HG03159 (cell line): ENCODE measurements around the gene UBL3.

Experiments
- ATAC-seq: cut with Tn5 transposase; IDR thresholded peaks from one replicate; pipeline ENCODE4 v1.9.1; 2021; ENCODE audit warnings: mild to moderate bottlenecking, moderate library complexity; ENCODE audit not compliant: unreplicated experiment

The UBL3 gene

DNA sequence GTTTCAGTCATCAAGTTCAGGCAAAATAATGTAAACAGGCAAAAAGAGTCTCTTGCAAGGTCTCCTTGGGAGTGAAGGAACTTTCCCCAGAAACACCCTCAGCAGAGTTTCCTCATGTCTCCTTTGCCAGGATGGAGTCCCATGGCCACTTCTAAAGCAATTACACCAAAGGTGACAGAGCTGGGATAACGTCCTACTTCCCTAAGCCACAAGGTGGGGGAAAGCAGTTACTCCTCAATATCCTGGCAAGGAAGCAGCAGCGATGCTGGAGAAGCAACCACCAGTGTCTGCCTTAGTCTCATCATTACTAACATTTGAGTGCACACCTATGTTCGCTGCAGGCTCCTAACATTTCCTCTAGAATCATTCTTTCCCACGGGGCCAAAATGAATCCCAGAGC is 88.6 kb downstream of the UBL3 start:
- no peak for ATAC-seq

DNA sequence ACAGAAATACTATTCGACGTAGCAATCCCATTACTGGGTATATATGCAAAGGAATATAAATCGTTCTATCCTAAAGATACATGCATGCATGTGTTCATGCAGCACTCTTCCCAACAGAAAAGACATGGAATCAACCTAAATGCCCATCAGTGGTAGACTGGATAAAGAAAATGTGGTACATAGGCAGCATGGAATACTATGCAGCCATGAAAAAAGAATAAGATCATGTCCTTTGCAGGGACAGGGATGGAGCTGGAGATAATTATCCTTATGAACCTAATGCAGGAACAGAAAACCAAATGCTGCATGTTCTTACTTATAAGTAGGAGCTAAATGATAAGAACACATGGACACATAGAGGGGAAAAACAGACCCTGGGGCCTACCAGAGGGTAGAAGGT is 89.3 kb downstream of the UBL3 start:
- no peak for ATAC-seq

GRCh38 chr13:29760544-29760943 is 89.9 kb downstream of the UBL3 start:
- ATAC-seq = no peak

- ATAC-seq = peak; percentile 93
These were observed 91.8 kb downstream of the UBL3 start for GRCh38 chr13:29758531-29759114.

DNA sequence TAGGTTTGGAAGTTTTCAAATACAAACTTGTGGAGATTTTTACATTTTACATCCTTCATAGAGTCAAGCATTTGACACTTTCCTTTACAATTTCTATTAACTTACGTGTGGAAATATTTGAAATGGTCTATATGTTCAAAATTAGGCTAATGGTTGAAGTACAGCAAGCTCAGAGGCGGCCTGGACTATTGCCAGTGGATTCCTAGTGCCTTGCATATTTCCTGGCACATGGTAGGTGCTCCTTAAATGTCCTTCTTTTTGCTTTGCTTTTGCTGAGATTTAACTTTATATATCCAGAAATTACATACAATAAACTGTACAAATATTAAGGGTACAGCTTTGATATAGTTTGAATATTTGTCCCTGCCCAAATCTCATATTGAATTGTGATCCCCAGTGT is 93.9 kb downstream of the UBL3 start:
- no peak for ATAC-seq

GRCh38 chr13:29754473-29754806 is 96.0 kb downstream of the UBL3 start:
- no peak for ATAC-seq

DNA sequence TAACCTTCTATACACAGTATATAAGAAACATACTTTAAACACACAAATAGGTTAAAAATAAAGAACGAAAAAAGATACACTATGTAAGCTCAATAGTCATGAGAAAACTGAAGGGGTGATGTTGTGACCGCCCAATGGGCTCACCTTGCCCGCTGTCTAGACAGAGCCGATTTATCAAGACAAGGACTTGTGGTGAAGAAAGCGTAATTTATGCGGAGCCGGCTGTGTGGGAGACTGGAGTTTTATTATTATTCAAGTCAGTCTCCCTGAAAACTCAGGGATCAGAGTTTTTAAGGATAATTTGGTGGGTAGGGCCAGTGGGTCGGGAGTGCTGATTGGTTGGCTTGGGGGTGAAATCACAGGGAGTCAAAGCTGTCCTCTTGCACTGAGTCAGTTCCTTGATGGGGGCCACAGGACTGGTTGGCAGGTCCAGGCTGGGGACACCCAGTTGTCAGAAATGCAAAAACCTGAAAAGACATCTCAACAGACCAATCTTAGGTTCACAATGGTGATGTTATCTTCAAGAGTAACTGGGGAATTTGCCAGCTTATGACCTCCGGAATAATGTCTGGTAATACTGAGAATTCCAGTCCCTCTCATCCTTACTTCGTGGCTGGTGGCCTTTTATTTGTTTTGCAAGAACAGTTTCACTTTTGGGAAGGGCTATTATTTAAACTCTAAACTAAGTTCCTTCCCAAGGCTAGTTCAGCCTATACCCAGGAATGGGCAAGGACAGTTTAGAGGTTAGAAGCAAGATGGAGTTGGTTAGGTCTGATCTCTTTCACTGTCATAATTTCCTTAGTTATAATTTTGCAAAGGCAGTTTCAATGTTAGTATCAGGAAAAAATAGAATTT is 96.6 kb downstream of the UBL3 start:
- ATAC-seq = no peak

DNA sequence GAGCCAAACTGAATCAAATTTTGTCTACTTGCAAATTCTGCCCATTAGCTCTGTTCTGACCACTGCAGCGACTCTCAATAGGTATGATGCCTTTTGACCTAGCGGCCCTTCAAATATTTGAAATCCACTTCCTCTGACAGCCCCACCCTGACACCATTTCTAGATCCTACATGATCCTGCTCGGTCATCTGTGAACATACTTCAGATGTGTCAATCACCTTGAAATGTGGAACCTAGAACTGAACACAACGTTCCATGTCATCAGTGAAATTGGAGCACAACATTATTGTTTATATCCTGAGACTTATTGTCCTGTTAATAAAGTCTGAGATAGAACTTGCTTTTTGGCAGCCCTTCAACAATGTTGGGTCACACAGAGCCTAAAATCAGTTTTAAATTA is 98.2 kb downstream of the UBL3 start:
- ATAC-seq = no peak

DNA sequence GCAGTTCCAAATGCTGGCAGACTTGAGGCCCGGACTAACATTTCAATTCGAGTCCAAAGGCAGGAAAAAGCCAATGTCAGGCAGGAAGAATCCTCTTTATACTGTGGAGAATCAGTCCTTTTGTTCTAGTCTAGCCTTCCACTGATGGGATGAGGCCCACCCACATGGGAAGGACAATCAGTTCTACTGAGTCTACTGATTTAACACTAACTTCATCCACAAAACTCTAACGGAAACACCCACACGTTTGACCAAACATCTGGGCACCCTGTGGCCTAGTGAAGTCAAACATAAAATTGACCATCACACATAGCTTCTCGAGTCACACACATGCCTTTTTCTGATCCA is 100.3 kb downstream of the UBL3 start:
- ATAC-seq = no peak

DNA sequence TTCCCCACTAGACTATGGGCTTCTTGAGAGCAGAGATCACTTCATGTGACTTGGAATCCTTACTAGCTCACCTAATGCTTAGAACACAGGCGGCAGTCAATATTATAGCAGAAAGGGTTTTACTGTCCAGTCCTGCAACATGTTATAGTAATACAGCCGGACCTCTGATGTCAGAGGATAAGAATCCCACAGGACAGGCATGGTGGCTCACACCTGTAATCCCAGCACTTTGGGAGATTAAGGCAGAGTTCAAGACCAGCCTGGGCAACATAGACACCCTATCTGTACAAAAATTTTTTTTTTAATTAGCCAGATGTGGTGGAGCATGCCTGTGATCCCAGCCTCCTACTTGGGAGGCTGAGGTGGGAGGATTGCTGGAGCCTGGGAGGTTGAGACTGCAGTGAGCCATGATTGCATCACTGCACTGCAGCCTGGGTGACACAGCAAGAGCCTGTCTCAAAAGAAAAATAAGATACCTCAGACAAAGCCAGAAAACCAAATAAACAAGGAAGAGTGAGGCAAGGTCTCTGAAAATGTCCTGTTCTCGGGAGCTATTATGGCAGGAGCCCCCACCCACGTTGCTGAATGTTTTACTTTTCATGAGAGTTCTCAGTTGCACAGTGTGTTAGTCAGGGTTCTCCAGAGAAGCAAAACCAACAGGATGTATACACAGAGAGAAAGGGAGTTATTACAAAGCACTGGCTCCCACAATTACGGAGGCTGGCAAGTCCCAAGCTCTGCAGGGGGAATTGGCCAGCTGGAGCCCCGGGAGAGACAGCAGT is 100.8 kb downstream of the UBL3 start:
- ATAC-seq = no peak

- ATAC-seq = no peak
These were observed 102.3 kb downstream of the UBL3 start for GRCh38 chr13:29748097-29748496.

DNA sequence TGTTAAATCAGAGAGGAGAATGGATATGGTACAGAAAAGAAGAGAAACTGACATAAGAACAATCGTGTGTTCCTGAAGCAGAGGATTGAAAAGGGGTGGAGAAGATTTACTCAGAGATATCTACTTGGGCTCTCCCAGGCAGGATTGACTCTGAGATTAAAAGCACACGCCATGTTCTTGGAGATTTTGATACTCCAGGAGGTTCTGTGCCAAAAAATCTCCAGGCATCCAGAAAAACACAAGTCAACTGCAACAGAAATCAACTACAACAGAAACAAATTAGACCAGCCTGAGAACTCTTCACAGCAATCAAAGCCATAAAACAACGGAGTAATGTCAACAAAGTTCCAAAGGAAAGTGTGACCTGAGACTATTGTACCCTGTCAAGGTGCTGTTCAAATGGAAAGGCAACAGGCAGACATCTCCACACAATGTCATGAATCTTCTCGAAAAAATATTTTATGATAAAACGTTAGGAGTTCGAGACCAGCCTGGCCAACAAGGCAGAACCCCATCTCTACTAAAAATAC is 104.2 kb downstream of the UBL3 start:
- no peak for ATAC-seq

- no peak for ATAC-seq
These were observed 104.7 kb downstream of the UBL3 start for GRCh38 chr13:29745704-29746103.

GRCh38 chr13:29743201-29743786 is 107.1 kb downstream of the UBL3 start:
- no peak for ATAC-seq

DNA sequence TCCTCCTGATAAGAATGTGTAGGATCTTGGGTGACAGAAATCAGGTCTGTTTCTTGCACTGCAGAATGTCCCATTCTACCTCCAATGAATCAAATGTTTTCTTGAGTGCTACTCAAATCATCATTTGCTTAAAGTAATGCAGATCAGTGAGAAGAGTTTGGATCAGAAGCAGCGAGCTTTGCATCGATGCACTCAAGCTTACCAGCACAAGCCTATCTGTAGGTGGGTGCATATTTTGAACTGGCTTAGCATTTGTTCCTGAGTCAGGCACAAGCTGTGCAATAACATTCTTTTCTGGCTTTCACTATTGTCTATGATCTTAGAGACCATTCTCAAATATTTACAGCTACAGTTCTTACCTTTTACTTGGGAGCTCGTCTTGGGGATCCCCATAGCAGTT is 109.5 kb downstream of the UBL3 start:
- ATAC-seq = no peak

- no peak for ATAC-seq
These were observed 113.4 kb downstream of the UBL3 start for GRCh38 chr13:29737061-29737460.

DNA sequence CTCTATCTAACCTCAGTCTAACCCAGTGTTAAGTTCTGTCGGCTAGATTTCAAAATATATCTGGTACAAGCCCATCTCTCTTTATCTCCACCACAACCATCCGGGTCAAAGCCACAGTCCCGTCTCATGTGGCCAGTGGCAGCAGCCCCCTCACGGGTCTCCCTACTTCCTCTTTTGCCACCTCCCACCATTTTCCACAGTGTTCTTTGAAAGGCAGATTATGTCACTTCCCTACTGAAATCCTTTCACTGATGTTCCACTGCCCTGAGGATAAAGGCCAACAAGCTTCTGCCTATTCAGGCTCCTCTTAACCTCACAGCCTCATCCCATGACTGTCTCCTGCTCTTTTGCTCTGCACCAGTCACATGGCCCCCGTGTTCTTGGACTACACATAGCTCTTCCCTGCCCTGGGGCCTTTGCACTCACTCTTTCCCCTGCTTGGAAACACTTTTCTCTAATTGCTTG is 117.2 kb downstream of the UBL3 start:
- no peak for ATAC-seq

DNA sequence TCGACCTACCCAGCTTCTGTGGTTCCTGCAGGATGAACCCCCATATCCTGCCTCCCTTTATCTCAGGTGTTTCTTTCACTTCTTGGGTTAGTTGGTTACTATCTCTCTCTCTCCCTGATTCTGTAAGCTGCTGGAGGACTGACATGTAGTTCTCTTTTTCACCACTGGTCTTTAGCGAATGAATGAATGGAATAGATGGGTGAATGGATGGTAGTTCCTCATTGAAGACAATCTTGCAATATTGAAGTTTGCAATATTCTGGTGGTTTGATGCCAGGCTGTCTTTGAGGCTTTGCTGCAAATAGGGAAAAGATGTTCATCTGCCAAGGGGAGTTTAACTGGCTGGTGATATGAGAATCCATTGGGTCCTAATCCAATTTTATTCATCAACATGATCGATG is 120.2 kb downstream of the UBL3 start:
- no peak for ATAC-seq

DNA sequence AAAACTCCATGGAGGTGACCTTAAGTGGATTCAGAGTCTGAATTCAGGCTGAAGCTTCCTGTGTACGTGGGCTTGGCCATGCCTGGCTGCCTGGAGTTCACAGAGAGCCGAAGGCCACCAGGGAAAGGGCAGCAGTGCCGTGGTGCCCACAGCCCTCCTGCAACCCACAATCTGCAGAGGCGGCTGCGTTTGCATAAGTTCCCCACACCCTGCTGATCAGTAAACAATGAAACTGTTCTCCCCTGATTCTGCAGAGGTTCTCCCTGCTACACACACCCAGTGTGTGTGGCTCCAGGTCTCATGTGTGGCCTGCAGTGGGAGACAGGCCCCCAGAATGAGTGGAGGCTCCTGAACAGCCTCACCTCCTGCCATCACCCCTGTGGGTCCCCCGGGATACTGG is 128.0 kb downstream of the UBL3 start:
- ATAC-seq = no peak

DNA sequence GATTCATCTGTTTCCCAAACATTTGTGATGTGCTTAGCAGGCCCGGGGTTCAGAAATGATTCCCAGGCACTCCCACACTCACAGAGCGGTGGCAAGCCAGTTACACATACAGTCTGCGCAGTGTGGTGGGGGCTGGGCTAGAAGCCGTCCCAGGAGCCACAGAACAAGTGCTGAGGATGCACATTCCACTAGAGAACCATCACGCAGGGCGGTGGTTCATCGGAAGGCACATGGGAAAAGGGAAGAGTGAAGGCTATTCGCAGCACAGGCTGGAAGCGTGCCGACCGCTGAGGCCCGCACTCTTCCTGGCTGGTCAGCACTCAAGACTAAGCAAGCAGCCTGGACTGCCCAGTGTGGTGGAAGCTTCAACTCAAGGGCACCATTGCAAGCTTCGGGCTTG is 128.7 kb downstream of the UBL3 start:
- no peak for ATAC-seq

DNA sequence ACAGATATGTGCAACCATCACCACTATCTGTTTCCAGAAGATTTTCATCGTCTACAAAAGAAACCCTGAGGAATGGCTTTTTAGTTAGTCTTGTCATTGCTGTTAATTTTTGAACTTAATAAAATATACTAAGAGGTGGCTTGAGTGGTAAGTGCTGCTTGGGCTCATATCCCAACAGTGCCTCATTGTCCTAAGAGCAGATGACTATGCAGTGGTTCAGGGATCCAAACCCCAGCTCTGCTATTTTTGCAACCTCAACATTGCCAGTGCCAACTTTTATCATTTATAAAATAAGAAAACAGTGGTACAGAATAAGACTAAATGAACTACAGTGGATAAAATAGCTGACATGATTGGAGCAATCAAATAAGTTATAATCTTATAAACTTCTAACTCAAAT is 131.7 kb downstream of the UBL3 start:
- no peak for ATAC-seq
